Liver (tissue), 9 donors: ENCODE results near the gene SGO2. TPM values are rescaled to one million over a fixed set of nuclear protein-coding genes. Genes with fewer than 3 reads are reported as not detected.
A peak's percentile ranks its signal among the peaks of the same experiment; 100 is the strongest.

Source experiments
- DNase-seq: peaks from one replicate; pipeline ENCODE4 v3.0.0-alpha.2; 2017; ENCODE audit warnings: low spot score
- H3K27ac ChIP-seq, 2 donors: one replicate each; pipeline ENCODE4 v1.7.0; 2013; ENCODE audit warnings: inconsistent platforms in 2 of 2, low read length in 2 of 2, control low read depth in 1 of 2, low read depth in 1 of 2, mild to moderate bottlenecking in 1 of 2
- H3K27me3 ChIP-seq, 4 donors: one replicate each; pipeline versions ENCODE4 v1.6.1 to v1.7.0; 2013; ENCODE audit warnings: low read length in 3 of 4, inconsistent platforms in 1 of 4, mild to moderate bottlenecking in 1 of 4, moderate library complexity in 1 of 4; ENCODE audit not compliant: control insufficient read depth in 4 of 4, insufficient read depth in 4 of 4
- H3K36me3 ChIP-seq, 4 donors: one replicate each; pipeline versions ENCODE4 v1.6.1 to v1.7.0; 2013; ENCODE audit warnings: low read length in 3 of 4, mild to moderate bottlenecking in 3 of 4, low read depth in 1 of 4, moderate library complexity in 1 of 4; ENCODE audit not compliant: control insufficient read depth in 4 of 4, insufficient read depth in 3 of 4
- H3K4me1 ChIP-seq, 4 donors: one replicate each; pipeline versions ENCODE4 v1.6.1 to v1.7.0; 2013; ENCODE audit warnings: low read length in 3 of 4, mild to moderate bottlenecking in 3 of 4, moderate library complexity in 1 of 4; ENCODE audit not compliant: control insufficient read depth in 4 of 4, insufficient read depth in 4 of 4
- H3K4me3 ChIP-seq, 3 donors: one replicate each; pipeline versions ENCODE4 v1.6.1 to v1.7.0; 2013; ENCODE audit warnings: low read length in 3 of 3, control low read depth in 1 of 3, low read depth in 1 of 3, mild to moderate bottlenecking in 1 of 3
- H3K9ac ChIP-seq, 2 donors: one replicate each; pipeline ENCODE4 v1.7.0; 2013; ENCODE audit warnings: low read length in 2 of 2, mild to moderate bottlenecking in 2 of 2, moderate library complexity in 2 of 2, control low read depth in 1 of 2, low read depth in 1 of 2
- H3K9me3 ChIP-seq, 4 donors: one replicate each; pipeline versions ENCODE4 v1.6.1 to v1.7.0; 2013; ENCODE audit warnings: low read length in 3 of 4; ENCODE audit not compliant: control insufficient read depth in 4 of 4
- ATF3 ChIP-seq: IDR thresholded peaks from 2 replicates; pipeline ENCODE4 v1.6.1; 2016; ENCODE audit warnings: antibody characterized with exemption
- CTCF ChIP-seq: fragments of 150-350 bp; IDR thresholded peaks from 2 replicates; pipeline ENCODE4 v1.5.1; 2017; ENCODE audit warnings: improper control_type of control experiment, low read depth, low read length; ENCODE audit not compliant: missing input control
- EGR1 ChIP-seq, 2 donors: IDR thresholded peaks; 2 replicates each; pipeline ENCODE4 v1.6.1; 2016 to 2018; ENCODE audit warnings: antibody characterized with exemption in 2 of 2, low read depth in 2 of 2
- FOXA1 ChIP-seq: IDR thresholded peaks from 2 replicates; pipeline ENCODE4 v1.6.1; 2016; ENCODE audit warnings: antibody characterized with exemption
- FOXA2 ChIP-seq: IDR thresholded peaks from 2 replicates; pipeline ENCODE4 v1.6.1; 2016; ENCODE audit warnings: antibody characterized with exemption
- GABPA ChIP-seq, 2 donors: IDR thresholded peaks in 1 of 2; conservative IDR thresholded peaks in 1 of 2; 2 replicates each; pipeline ENCODE4 v1.6.1; 2016; ENCODE audit warnings: antibody characterized with exemption in 2 of 2, mild to moderate bottlenecking in 1 of 2, moderate library complexity in 1 of 2
- HNF4A ChIP-seq, 2 donors: conservative IDR thresholded peaks; 2 replicates each; pipeline ENCODE4 v1.6.1; 2016; ENCODE audit warnings: antibody characterized with exemption in 2 of 2, mild to moderate bottlenecking in 2 of 2
- HNF4G ChIP-seq: IDR thresholded peaks from 2 replicates; pipeline ENCODE4 v1.6.1; 2016; ENCODE audit warnings: antibody characterized with exemption
- JUND ChIP-seq, 2 donors: IDR thresholded peaks; 2 replicates each; pipeline ENCODE4 v1.6.1; 2016; ENCODE audit warnings: antibody characterized with exemption in 2 of 2
- MAX ChIP-seq: IDR thresholded peaks from 2 replicates; pipeline ENCODE4 v1.6.1; 2016; ENCODE audit warnings: antibody characterized with exemption
- NR2F2 ChIP-seq: IDR thresholded peaks from 2 replicates; pipeline ENCODE4 v1.6.1; 2016; ENCODE audit warnings: antibody characterized with exemption
- RAD21 ChIP-seq, 2 donors: IDR thresholded peaks; 2 replicates each; pipeline ENCODE4 v1.6.1; 2016; ENCODE audit warnings: antibody characterized with exemption in 2 of 2, mild to moderate bottlenecking in 2 of 2
- REST ChIP-seq: IDR thresholded peaks from 2 replicates; pipeline ENCODE4 v1.6.1; 2016; ENCODE audit warnings: antibody characterized with exemption, mild to moderate bottlenecking
- RXRA ChIP-seq, 2 donors: IDR thresholded peaks; 2 replicates each; pipeline ENCODE4 v1.6.1; 2017 to 2018; ENCODE audit warnings: antibody characterized with exemption in 2 of 2, mild to moderate bottlenecking in 1 of 2
- SP1 ChIP-seq: IDR thresholded peaks from 2 replicates; pipeline ENCODE4 v1.6.1; 2018; ENCODE audit warnings: antibody characterized with exemption, mild to moderate bottlenecking
- TAF1 ChIP-seq: conservative IDR thresholded peaks from 2 replicates; pipeline ENCODE4 v1.6.1; 2016; ENCODE audit warnings: antibody characterized with exemption, mild to moderate bottlenecking
- YY1 ChIP-seq: IDR thresholded peaks from 2 replicates; pipeline ENCODE4 v1.6.1; 2016; ENCODE audit warnings: antibody characterized with exemption, mild to moderate bottlenecking
- ZBTB33 ChIP-seq: IDR thresholded peaks from 2 replicates; pipeline ENCODE4 v1.6.1; 2016; ENCODE audit warnings: antibody characterized with exemption
- WGBS: extraction: QIAGEN DNeasy Blood & Tissue Kit; methylation state at CpG from one replicate; pipeline ENCODE4 v1.1.7; 2013; 5-methylcytosine and 5-hydroxymethylcytosine counted together
- polyA plus RNA-seq, 2 donors: library from polyadenylated mRNA; stranded (reverse) in 1 of 2; unstranded in 1 of 2; fragments of 200-250 nt in 1 of 2; fragments of >200 nt in 1 of 2; fragmentation: Nextera tagmentation in 1 of 2; extraction: Ambion mirVana in 1 of 2; gene quantifications; one replicate each; pipeline versions ENCODE4 v1.2.1 to v1.2.3, GENCODE V29; 2013 to 2015
- total RNA-seq, 2 donors: library from RNA; depleted of rRNA; stranded (reverse); fragments of >200 nt; gene quantifications; one replicate each; pipeline ENCODE4 v1.2.3, GENCODE V29; 2014
- donor health status: healthy.
- donor health status: healthy.
- donor health status: healthy.
- donor health status: healthy.
- donor health status: healthy.

SGO2 gene
- total and polyA plus RNA-seq, 4 donors: 0.58 to 14.9 (median 0.77) TPM

- Histone ChIP-seq H3K4me1 (peaks cover 4 to 34% (median 17%) of the 10 kb centered on the region in 4 donors), H3K27me3 (no peaks in the 10 kb centered on the region), H3K9me3 (no peaks in the 10 kb centered on the region), H3K36me3 (peaks cover 17 to 78% (median 61%) of the 10 kb centered on the region in 4 donors), H3K9ac (peak overlapping the region in 1 of 2 donors; percentile 21), H3K4me3 (no peak overlapping the region), H3K27ac (peak overlapping the region in 1 of 2 donors; percentile 39)
- DNase-seq: no peak
- no peak for TF ChIP-seq ZBTB33
- TF ChIP-seq MAX: no peak
- TF ChIP-seq RAD21 (IDR thresholded peaks at IDR 0.05): peak in 1 of 2 donors; percentile 7
- TF ChIP-seq HNF4A (conservative IDR thresholded peaks at IDR 0.05): peak; percentile 85 to 92
- TF ChIP-seq CTCF: no peak
- TF ChIP-seq RXRA (IDR thresholded peaks at IDR 0.05): peak; percentile 32 to 37
- no peak for TF ChIP-seq FOXA1
- peak; percentile 60 for TF ChIP-seq HNF4G
- TF ChIP-seq TAF1: no peak
- no peak for TF ChIP-seq JUND (IDR thresholded peaks at IDR 0.05)
- no peak for TF ChIP-seq FOXA2
- peak in 1 of 2 donors; percentile 16 for TF ChIP-seq GABPA (IDR thresholded peaks at IDR 0.05 in 1 of 2, conservative IDR thresholded peaks at IDR 0.05 in 1 of 2)
- TF ChIP-seq ATF3: no peak
- TF ChIP-seq YY1: no peak
- TF ChIP-seq REST: no peak
- TF ChIP-seq NR2F2: no peak
- TF ChIP-seq SP1: peak; percentile 56
- no peak for TF ChIP-seq EGR1 (IDR thresholded peaks at IDR 0.05; ENCODE audit: low read depth in 2 of 2)
- whole genome bisulfite sequencing: 38% methylated on average over 2 of the region's 2 CpGs
Measured at GRCh38 chr2:200625282-200625681, 99.3 kb downstream of the SGO2 start.
